Testis (tissue), 3 donors: Measurements from ENCODE around the gene ADD1. TPM values are rescaled to one million over a fixed set of nuclear protein-coding genes. Genes with fewer than 3 reads are reported as not detected.

Experiments used
- DNase-seq: peaks from one replicate; pipeline ENCODE4 v3.0.0-alpha.2; 2019
- H3K27ac ChIP-seq, 2 donors: fragments of 200-600 bp; sonication (generic); one replicate each; pipeline ENCODE4 v1.5.1; 2019
- H3K27me3 ChIP-seq: fragments of 200-600 bp; sonication (generic); one replicate; pipeline ENCODE4 v1.5.1; 2019
- H3K36me3 ChIP-seq: fragments of 200-600 bp; sonication (generic); one replicate; pipeline ENCODE4 v1.5.1; 2017; ENCODE audit warnings: low read depth; ENCODE audit errors: missing control alignments
- H3K4me1 ChIP-seq: fragments of 200-600 bp; sonication (generic); one replicate; pipeline ENCODE4 v1.5.1; 2019
- H3K4me3 ChIP-seq, 2 donors: fragments of 200-600 bp; sonication (generic); one replicate each; pipeline ENCODE4 v1.5.1; 2017 to 2019
- H3K9me3 ChIP-seq: fragments of 200-600 bp; sonication (generic); one replicate; pipeline ENCODE4 v1.5.1; 2017
- POLR2A ChIP-seq: fragments of 450-650 bp; IDR thresholded peaks from one replicate; pipeline ENCODE4 v1.6.1; 2017; ENCODE audit warnings: antibody characterized with exemption, mild to moderate bottlenecking, moderate library complexity
- WGBS, 2 donors: methylation state at CpG; one replicate each; pipeline ENCODE4 v1.1.5; 2018; 5-methylcytosine and 5-hydroxymethylcytosine counted together
- intact Hi-C: fragments of 100-400 bp; cut with DNase I; formaldehyde crosslinking; loops from one replicate; pipeline ENCODE4 v1.15.1; 2023; ENCODE audit warnings: low total_unique reads
- polyA plus RNA-seq: library from polyadenylated mRNA; stranded (reverse); fragments of 350-450 nt; fragmentation: Illumina TruSeq; extraction: RNeasy Lipid Tissue Mini Kit (QIAGEN cat#74804); gene quantifications from one replicate; pipeline ENCODE4 v1.2.3, GENCODE V29; 2014; ENCODE audit warnings: low read depth, low replicate concordance; ENCODE audit not compliant: insufficient read depth
- total RNA-seq, 2 donors: library from RNA; depleted of rRNA; stranded (reverse); fragments of >200 nt; gene quantifications; one replicate each; pipeline ENCODE4 v1.2.3, GENCODE V29; 2016
- TF ChIP-seq, protein P1 (sequence below), 3 experiments: fragments of 450-650 bp in 2 of 3; fragments of 200-600 bp in 1 of 3; sonication (generic) in 1 of 3; IDR thresholded peaks; one replicate each; pipeline ENCODE4 v1.5.1; 2016 to 2019; ENCODE audit warnings: antibody characterized with exemption in 3 of 3, mild to moderate bottlenecking in 2 of 3, moderate library complexity in 1 of 3

Gene ADD1
- total and polyA plus RNA-seq, 3 donors from 2014 or later: 233 to 355 (median 318) TPM

DNA sequence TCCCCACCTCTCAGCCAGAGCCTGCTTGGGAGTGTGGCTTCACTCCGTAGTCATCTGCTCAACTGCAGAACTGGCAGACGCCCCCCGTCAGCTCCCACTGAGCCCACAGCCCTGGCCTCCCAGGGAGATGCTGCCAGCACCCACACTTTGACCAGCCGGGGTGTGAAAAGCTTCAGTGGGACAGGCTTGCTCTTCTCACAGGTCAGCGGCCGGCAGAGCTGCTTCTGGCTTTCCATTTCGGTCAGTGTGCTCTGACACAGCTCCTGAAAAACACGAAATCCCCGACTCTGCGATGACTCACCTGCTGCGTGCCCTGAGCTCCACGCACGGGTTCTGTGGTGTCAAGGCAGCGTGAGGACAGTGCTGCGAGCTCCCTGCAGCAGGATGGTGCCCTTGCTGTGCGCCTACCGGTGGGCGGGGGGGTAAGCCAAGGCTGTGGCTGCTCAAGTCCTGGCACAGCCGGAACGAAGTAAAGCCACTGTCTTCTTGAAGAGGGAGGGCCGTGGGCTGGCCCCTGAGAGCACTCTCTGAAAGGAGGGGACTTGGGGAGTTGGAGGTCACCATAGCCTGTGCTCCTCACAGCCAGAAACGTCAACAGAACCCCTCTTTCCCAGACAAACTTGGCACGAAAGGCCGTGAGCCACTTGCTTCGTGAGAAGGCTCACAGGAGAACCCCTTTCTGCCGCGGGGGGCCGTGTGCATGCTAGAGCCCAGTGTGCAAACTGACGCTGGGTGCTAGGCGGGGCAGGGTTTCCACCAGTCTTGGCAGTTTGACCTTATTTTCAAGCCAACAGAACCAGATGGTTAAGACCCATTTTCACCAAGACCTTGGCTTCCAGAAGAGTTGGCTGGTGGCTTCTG lies 96.0 kb downstream of the ADD1 start:
- Histone ChIP-seq H3K27ac (no peak overlapping the region), H3K9me3 (no peaks in the 10 kb centered on the region), H3K4me1 (peaks cover 9% of the 10 kb centered on the region), H3K27me3 (no peaks in the 10 kb centered on the region), H3K36me3 (no peaks in the 10 kb centered on the region), H3K4me3 (no peak overlapping the region)
- DNase-seq: peak; percentile 13
- TF ChIP-seq POLR2A: no peak
- TF ChIP-seq, protein P1, sequence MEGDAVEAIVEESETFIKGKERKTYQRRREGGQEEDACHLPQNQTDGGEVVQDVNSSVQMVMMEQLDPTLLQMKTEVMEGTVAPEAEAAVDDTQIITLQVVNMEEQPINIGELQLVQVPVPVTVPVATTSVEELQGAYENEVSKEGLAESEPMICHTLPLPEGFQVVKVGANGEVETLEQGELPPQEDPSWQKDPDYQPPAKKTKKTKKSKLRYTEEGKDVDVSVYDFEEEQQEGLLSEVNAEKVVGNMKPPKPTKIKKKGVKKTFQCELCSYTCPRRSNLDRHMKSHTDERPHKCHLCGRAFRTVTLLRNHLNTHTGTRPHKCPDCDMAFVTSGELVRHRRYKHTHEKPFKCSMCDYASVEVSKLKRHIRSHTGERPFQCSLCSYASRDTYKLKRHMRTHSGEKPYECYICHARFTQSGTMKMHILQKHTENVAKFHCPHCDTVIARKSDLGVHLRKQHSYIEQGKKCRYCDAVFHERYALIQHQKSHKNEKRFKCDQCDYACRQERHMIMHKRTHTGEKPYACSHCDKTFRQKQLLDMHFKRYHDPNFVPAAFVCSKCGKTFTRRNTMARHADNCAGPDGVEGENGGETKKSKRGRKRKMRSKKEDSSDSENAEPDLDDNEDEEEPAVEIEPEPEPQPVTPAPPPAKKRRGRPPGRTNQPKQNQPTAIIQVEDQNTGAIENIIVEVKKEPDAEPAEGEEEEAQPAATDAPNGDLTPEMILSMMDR (IDR thresholded peaks at IDR 0.05): no peak
- intact Hi-C loops: loop anchor here (10.0 kb wide), 1 partner anchor 175 kb away; no protein-coding TSS in a partner anchor
- WGBS, 2 donors: 90 to 93% methylated on average over 30 of the region's 30 CpGs

DNA sequence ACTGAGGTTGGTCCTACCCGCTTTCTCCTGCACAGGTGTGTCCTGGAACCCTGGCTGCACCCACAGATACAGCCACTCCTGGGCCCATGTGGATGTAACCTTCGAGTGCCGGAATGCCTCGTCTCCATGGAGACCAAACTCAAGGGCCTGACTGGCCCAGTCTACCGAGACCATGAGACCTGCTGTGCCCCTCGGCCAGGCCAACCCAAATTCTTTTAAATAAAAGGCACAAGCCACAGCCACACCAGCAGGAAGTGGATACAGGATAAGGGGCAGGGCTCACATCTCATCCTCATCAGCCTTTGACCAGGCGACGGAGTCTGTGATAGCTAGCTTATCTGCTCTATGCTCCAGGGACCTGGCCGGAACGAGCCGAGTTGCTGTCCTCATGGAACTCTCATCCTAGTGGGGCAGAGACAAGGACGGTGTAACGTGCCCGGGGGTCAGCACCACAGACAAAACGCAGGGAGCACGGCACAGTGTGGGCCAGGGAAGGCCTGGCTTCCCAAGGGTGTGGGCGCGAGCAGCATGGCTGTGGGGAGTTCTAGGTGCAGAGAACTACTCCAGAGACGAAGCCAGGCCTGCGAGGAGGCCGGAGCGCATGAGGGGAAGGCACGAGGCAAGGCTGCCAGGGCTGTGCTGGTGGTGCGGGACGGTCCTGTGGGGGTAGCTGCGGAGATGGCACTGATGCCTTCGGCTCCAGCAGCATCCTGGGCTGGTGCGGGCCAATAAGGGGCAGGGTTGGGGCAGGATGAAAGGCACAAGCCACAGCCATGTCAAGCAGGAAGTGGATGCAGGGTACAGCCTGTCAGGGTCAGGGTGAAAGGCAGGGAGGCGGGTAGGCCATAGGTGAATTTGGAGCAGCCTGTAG lies 96.9 kb downstream of the ADD1 start:
- 89 to 91% methylated on average over 14 to 29 of the region's 29 CpGs for WGBS, 2 donors
- no peak overlapping the region for H3K4me3 ChIP-seq
- no peaks in the 10 kb centered on the region for H3K27me3 ChIP-seq
- TF ChIP-seq, protein P1 (IDR thresholded peaks at IDR 0.05): no peak
- no peak for TF ChIP-seq POLR2A
- no peak overlapping the region for H3K27ac ChIP-seq
- no peaks in the 10 kb centered on the region for H3K9me3 ChIP-seq
- intact Hi-C loops: no loop called here
- H3K4me1 ChIP-seq: peaks cover 12% of the 10 kb centered on the region
- H3K36me3 ChIP-seq: no peaks in the 10 kb centered on the region
- DNase-seq: peak; percentile 13

DNA sequence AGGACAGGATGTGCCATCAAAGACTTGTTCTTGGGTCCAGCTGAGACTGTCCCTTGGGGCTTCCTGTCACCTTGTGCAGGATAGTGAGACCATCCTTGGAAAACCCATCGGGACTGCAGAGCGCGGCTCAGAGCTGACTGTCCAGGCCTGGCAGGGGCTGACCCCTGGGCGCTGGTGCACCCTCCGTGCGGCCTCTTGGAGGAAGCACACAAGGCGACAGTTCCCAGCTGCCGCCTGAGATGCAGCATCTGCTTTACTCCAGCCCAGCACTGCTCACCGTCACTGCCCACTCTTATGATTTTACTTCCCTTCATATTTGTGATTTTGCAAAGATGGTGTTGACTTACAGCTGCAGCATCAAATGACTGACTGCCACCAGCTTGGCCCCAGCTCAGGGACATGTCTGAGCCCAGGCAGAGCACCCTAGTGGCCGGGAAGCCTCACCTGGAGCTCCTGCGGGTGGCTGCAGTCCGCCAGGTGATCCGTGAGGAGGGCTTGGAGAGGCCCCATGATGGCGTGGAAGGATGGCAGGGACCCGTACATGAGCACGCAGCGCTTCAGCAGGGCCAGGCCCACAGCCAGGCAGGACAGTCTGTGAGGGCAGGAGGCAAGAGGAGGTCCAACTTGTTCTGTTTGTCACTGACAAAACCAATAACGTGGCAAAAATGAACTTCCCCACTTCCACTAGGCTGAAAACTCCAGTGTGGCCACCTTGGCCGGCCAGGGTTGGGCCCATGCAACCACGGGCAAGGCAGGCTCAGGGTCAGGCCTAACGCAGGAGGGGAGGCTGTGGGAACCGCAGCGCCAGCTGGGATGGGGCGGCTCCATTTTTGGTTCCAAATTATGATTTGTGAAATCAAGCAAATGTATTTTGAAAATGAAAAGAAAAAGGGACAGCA lies 97.7 kb downstream of the ADD1 start:
- H3K36me3 ChIP-seq: no peaks in the 10 kb centered on the region
- TF ChIP-seq, protein P1 (IDR thresholded peaks at IDR 0.05): no peak
- H3K4me1 ChIP-seq: peaks cover 12% of the 10 kb centered on the region
- peak; percentile 12 for DNase-seq
- intact Hi-C loops: no loop called here
- H3K9me3 ChIP-seq: no peaks in the 10 kb centered on the region
- no peak overlapping the region for H3K4me3 ChIP-seq
- 89 to 95% methylated on average over 19 to 24 of the region's 24 CpGs for WGBS, 2 donors
- no peak overlapping the region for H3K27ac ChIP-seq
- no peaks in the 10 kb centered on the region for H3K27me3 ChIP-seq

DNA sequence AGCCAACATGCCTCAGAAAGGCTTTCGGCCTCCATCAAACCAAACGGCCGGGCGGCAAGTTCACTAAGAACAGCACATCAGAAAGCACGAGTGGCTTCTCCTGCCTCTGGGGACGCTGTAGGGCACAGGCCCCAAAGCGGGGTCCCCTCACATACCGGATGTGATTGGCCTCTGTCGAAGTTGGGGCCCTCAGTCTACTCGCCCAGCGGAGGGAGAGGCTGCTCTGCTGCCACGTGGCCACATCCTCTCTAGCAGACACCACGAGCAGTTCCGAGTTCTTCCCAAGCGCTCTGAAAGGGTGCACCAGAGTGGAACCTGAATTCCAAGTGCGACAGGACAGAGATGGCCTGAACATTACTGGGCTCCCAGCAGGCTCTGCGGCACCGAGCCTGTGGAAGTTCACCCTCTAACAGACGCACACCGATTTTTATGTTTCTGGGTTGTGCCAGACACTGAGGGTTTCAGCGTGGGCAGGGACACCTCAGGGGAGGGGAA lies 98.4 kb downstream of the ADD1 start:
- Histone ChIP-seq H3K9me3 (no peaks in the 10 kb centered on the region), H3K27me3 (no peaks in the 10 kb centered on the region), H3K27ac (no peak overlapping the region), H3K4me3 (no peak overlapping the region), H3K36me3 (no peaks in the 10 kb centered on the region), H3K4me1 (peaks cover 12% of the 10 kb centered on the region)
- intact Hi-C loops: no loop called here
- peak; percentile 11 for DNase-seq
- no peak for TF ChIP-seq POLR2A
- TF ChIP-seq, protein P1 (IDR thresholded peaks at IDR 0.05): no peak
- 87% methylated on average over 9 to 21 of the region's 21 CpGs for WGBS, 2 donors
